ENCODE results near the gene SHROOM4.

Gene SHROOM4

GRCh38 chrX:50629774-50630173, 184.2 kb downstream of the SHROOM4 start:
- Histone ChIP-seq H3K27me3 (ENCODE audit: control insufficient read depth, low read length) (no peaks in the 10 kb centered on the region), H3F3A (ENCODE audit: control insufficient read depth, insufficient read depth) (no peaks in the 10 kb centered on the region), H3K9me3 (ENCODE audit: control insufficient read depth, insufficient read depth, low read length) (no peaks in the 10 kb centered on the region), H3K4me2 (ENCODE audit: low read length) (no peak overlapping the region), H4K20me1 (ENCODE audit: control insufficient read depth, insufficient read depth, low read depth, low read length) (no peaks in the 10 kb centered on the region), H3K4me1 (ENCODE audit: control insufficient read depth, low read length) (no peaks in the 10 kb centered on the region), H3K4me3 (ENCODE audit: low read length) (no peak overlapping the region), H3K36me3 (ENCODE audit: control insufficient read depth, low read length) (no peaks in the 10 kb centered on the region), H3K79me2 (ENCODE audit: control insufficient read depth, low read length) (no peaks in the 10 kb centered on the region), H3K27ac (ENCODE audit: low read depth, low read length) (no peak overlapping the region), H3K9me2 (replicated peaks; ENCODE audit: control insufficient read depth, low read length) (no peaks in the 10 kb centered on the region)
- TF ChIP-seq CTCF (IDR thresholded peaks at IDR 0.05; ENCODE audit: low read depth, low read length, poor library complexity, severe bottlenecking) (no peak), EZH2phosphoT487 (IDR thresholded peaks at IDR 0.05; ENCODE audit: borderline replicate concordance, low read length) (no peak)

- H3K79me2 ChIP-seq (ENCODE audit: control insufficient read depth, low read length), result no peaks in the 10 kb centered on the region
- TF ChIP-seq CTCF (IDR thresholded peaks at IDR 0.05; ENCODE audit: low read depth, low read length, poor library complexity, severe bottlenecking) (no peak), EZH2phosphoT487 (IDR thresholded peaks at IDR 0.05; ENCODE audit: borderline replicate concordance, low read length) (no peak)
- H3K4me1 ChIP-seq (ENCODE audit: control insufficient read depth, low read length), result no peaks in the 10 kb centered on the region
- no peaks in the 10 kb centered on the region for H4K20me1 ChIP-seq (ENCODE audit: control insufficient read depth, insufficient read depth, low read depth, low read length)
- H3K27ac ChIP-seq (ENCODE audit: low read depth, low read length), result no peak overlapping the region
- H3K4me2 ChIP-seq (ENCODE audit: low read length), result no peak overlapping the region
- no peaks in the 10 kb centered on the region for H3K9me2 ChIP-seq (replicated peaks; ENCODE audit: control insufficient read depth, low read length)
- no peak overlapping the region for H3K4me3 ChIP-seq (ENCODE audit: low read length)
- no peaks in the 10 kb centered on the region for H3K9me3 ChIP-seq (ENCODE audit: control insufficient read depth, insufficient read depth, low read length)
- H3K27me3 ChIP-seq (ENCODE audit: control insufficient read depth, low read length), result no peaks in the 10 kb centered on the region
- H3F3A ChIP-seq (ENCODE audit: control insufficient read depth, insufficient read depth), result no peaks in the 10 kb centered on the region
- H3K36me3 ChIP-seq (ENCODE audit: control insufficient read depth, low read length), result no peaks in the 10 kb centered on the region
Observed at GRCh38 chrX:50627696-50628095, 186.3 kb downstream of the SHROOM4 start.

- Histone ChIP-seq H3K27ac (ENCODE audit: low read depth, low read length) (no peak overlapping the region), H3K27me3 (ENCODE audit: control insufficient read depth, low read length) (no peaks in the 10 kb centered on the region), H3K9me2 (replicated peaks; ENCODE audit: control insufficient read depth, low read length) (no peaks in the 10 kb centered on the region), H3F3A (ENCODE audit: control insufficient read depth, insufficient read depth) (no peaks in the 10 kb centered on the region), H3K4me1 (ENCODE audit: control insufficient read depth, low read length) (no peaks in the 10 kb centered on the region), H3K4me3 (ENCODE audit: low read length) (no peak overlapping the region), H4K20me1 (ENCODE audit: control insufficient read depth, insufficient read depth, low read depth, low read length) (no peaks in the 10 kb centered on the region), H3K36me3 (ENCODE audit: control insufficient read depth, low read length) (no peaks in the 10 kb centered on the region), H3K9me3 (ENCODE audit: control insufficient read depth, insufficient read depth, low read length) (no peaks in the 10 kb centered on the region), H3K79me2 (ENCODE audit: control insufficient read depth, low read length) (no peaks in the 10 kb centered on the region), H3K4me2 (ENCODE audit: low read length) (no peak overlapping the region)
- TF ChIP-seq EZH2phosphoT487 (IDR thresholded peaks at IDR 0.05; ENCODE audit: borderline replicate concordance, low read length) (no peak), CTCF (IDR thresholded peaks at IDR 0.05; ENCODE audit: low read depth, low read length, poor library complexity, severe bottlenecking) (no peak)
Observed at GRCh38 chrX:50626432-50626831, 187.6 kb downstream of the SHROOM4 start.

GRCh38 chrX:50622751-50623150, 191.2 kb downstream of the SHROOM4 start:
- TF ChIP-seq EZH2phosphoT487 (IDR thresholded peaks at IDR 0.05; ENCODE audit: borderline replicate concordance, low read length) (no peak), CTCF (IDR thresholded peaks at IDR 0.05; ENCODE audit: low read depth, low read length, poor library complexity, severe bottlenecking) (no peak)

More at GRCh38 chrX:50622751-50623150, 191.2 kb downstream of the SHROOM4 start:
- Histone ChIP-seq H3K36me3 (ENCODE audit: control insufficient read depth, low read length) (no peaks in the 10 kb centered on the region), H3K9me2 (replicated peaks; ENCODE audit: control insufficient read depth, low read length) (no peaks in the 10 kb centered on the region), H3K4me2 (ENCODE audit: low read length) (no peak overlapping the region), H3K4me1 (ENCODE audit: control insufficient read depth, low read length) (no peaks in the 10 kb centered on the region), H3K79me2 (ENCODE audit: control insufficient read depth, low read length) (no peaks in the 10 kb centered on the region), H3K4me3 (ENCODE audit: low read length) (no peak overlapping the region), H3K27me3 (ENCODE audit: control insufficient read depth, low read length) (no peaks in the 10 kb centered on the region), H3K27ac (ENCODE audit: low read depth, low read length) (no peak overlapping the region), H3K9me3 (ENCODE audit: control insufficient read depth, insufficient read depth, low read length) (no peaks in the 10 kb centered on the region), H4K20me1 (ENCODE audit: control insufficient read depth, insufficient read depth, low read depth, low read length) (no peaks in the 10 kb centered on the region), H3F3A (ENCODE audit: control insufficient read depth, insufficient read depth) (no peaks in the 10 kb centered on the region)

Data from DOHH2 (cell line).